Posterior cingulate gyrus (tissue), 11 donors: ENCODE measurements around the gene C2CD5.
"Not testable (repeated sequence)": the region's sequence is repeated elsewhere in the genome, so short reads cannot be mapped to it uniquely, and the experiment has no call there.

Source experiments
- DNase-seq, 10 donors: peaks; one replicate each; pipeline versions ENCODE4 v3.0.0 to v3.0.0-alpha.2; 2020 to 2021; ENCODE audit warnings: mixed read lengths in 3 of 10
- intact Hi-C: fragments of 100-400 bp; cut with DNase I; formaldehyde crosslinking; loops from one replicate; pipeline ENCODE4 v1.15.1; 2023

C2CD5 gene

GRCh38 chr12:22481547-22482104, 62.7 kb downstream of the C2CD5 start:
- no peak for DNase-seq
- intact Hi-C loops, result no loop called here

- DNase-seq, result peak in 1 of 10 donors; percentile 34
- intact Hi-C loops, result not testable (repeated sequence)
Observed at GRCh38 chr12:22480814-22481213, 63.5 kb downstream of the C2CD5 start.

- no peak for DNase-seq
- intact Hi-C loops, result no loop called here
Observed at GRCh38 chr12:22480016-22480415, 64.3 kb downstream of the C2CD5 start.

- no peak for DNase-seq
- intact Hi-C loops, result no loop called here
Observed at GRCh38 chr12:22477894-22478287, 66.5 kb downstream of the C2CD5 start.

GRCh38 chr12:22477166-22477893, 67.0 kb downstream of the C2CD5 start:
- intact Hi-C loops, result no loop called here
- peak in 1 of 10 donors; percentile 60 for DNase-seq

GRCh38 chr12:22476133-22476532, 68.2 kb downstream of the C2CD5 start:
- intact Hi-C loops, result no loop called here
- no peak for DNase-seq

- DNase-seq, result no peak
- intact Hi-C loops, result no loop called here
Observed at GRCh38 chr12:22474970-22475720, 69.2 kb downstream of the C2CD5 start.

GRCh38 chr12:22473212-22473611, 71.1 kb downstream of the C2CD5 start:
- no peak for DNase-seq
- intact Hi-C loops, result no loop called here

GRCh38 chr12:22467190-22467589, 77.2 kb downstream of the C2CD5 start:
- intact Hi-C loops, result no loop called here
- peak in 2 of 10 donors; percentile 56 to 58 for DNase-seq

- no peak for DNase-seq
- intact Hi-C loops, result loop anchor here (5.0 kb wide), 1 partner anchor 164 kb away; the partner anchor contains the start of gene ETNK1
Observed at GRCh38 chr12:22463306-22463705, 81.0 kb downstream of the C2CD5 start.

GRCh38 chr12:22461786-22462185, 82.6 kb downstream of the C2CD5 start:
- DNase-seq, result no peak
- intact Hi-C loops, result loop anchor here (5.0 kb wide), 1 partner anchor 166 kb away; the partner anchor contains the start of gene ETNK1

- no peak for DNase-seq
- intact Hi-C loops, result loop anchor here (5.0 kb wide), 1 partner anchor 167 kb away; the partner anchor contains the start of gene ETNK1
Observed at GRCh38 chr12:22459838-22460490, 84.4 kb downstream of the C2CD5 start.

- DNase-seq, result no peak
- intact Hi-C loops, result no loop called here
Observed at GRCh38 chr12:22458298-22458937, 85.9 kb downstream of the C2CD5 start.

GRCh38 chr12:22457085-22457484, 87.3 kb downstream of the C2CD5 start:
- intact Hi-C loops, result no loop called here
- no peak for DNase-seq

- no peak for DNase-seq
- intact Hi-C loops, result no loop called here
Observed at GRCh38 chr12:22453511-22453910, 90.8 kb downstream of the C2CD5 start.

- no peak for DNase-seq
- intact Hi-C loops, result loop anchor here (10.0 kb wide), 1 partner anchor 112 kb away; the partner anchor contains the start of gene ST8SIA1
Observed at GRCh38 chr12:22447223-22447622, 97.1 kb downstream of the C2CD5 start.

- intact Hi-C loops, result loop anchor here (5.0 to 10.0 kb wide), 2 partner anchors 109 to 747 kb away; partner anchors contain the start of gene ST8SIA1
- DNase-seq, result peak in 2 of 10 donors; percentile 69 to 71
Observed at GRCh38 chr12:22444317-22444665, 100.1 kb downstream of the C2CD5 start.

GRCh38 chr12:22443379-22444316, 100.7 kb downstream of the C2CD5 start:
- peak in 8 of 10 donors; percentile 18 to 88 (median 59) for DNase-seq
- intact Hi-C loops, result loop anchor here (1.0 to 10.0 kb wide), 3 partner anchors 109 to 746 kb away; partner anchors contain the start of gene ST8SIA1
